Fibroblast of lung (primary cell): ENCODE results near the gene COL5A2. TPM values are rescaled to one million over a fixed set of nuclear protein-coding genes. Genes with fewer than 3 reads are reported as not detected.

Experiments used
- DNase-seq, 2 donors: peaks; one replicate each; pipeline versions ENCODE4 v3.0.0 to v3.0.0-alpha.2; 2010; ENCODE audit warnings: low read depth in 2 of 2
- H2AFZ ChIP-seq: 2 replicates; pipeline ENCODE4 v1.5.1; 2012; ENCODE audit warnings: low read length, control low read depth, inconsistent platforms
- H3K27ac ChIP-seq: 2 replicates; pipeline ENCODE4 v1.5.1; 2011; ENCODE audit warnings: low read length, control low read depth; ENCODE audit not compliant: insufficient read depth
- H3K27me3 ChIP-seq: 2 replicates; pipeline ENCODE4 v1.5.1; 2011; ENCODE audit warnings: mild to moderate bottlenecking, low read length; ENCODE audit not compliant: control insufficient read depth, insufficient read depth
- H3K36me3 ChIP-seq: 2 replicates; pipeline ENCODE4 v1.5.1; 2011; ENCODE audit warnings: low read length; ENCODE audit not compliant: control insufficient read depth, insufficient read depth
- H3K4me1 ChIP-seq: 2 replicates; pipeline ENCODE4 v1.5.1; 2011; ENCODE audit warnings: low read length; ENCODE audit not compliant: control insufficient read depth, insufficient read depth; ENCODE audit errors: extremely low read depth
- H3K4me2 ChIP-seq: 2 replicates; pipeline ENCODE4 v1.5.1; 2011; ENCODE audit warnings: low read length, control low read depth; ENCODE audit not compliant: insufficient read depth; ENCODE audit errors: extremely low read depth
- H3K4me3 ChIP-seq, 4 experiments: fragments of 200-600 bp in 1 of 4; sonication (generic) in 1 of 4; replicated peaks in 1 of 4; 2 replicates each; pipeline ENCODE4 v1.5.1; 2011 to 2016; ENCODE audit warnings: low read length in 4 of 4, low read depth in 3 of 4, mild to moderate bottlenecking in 3 of 4, control low read depth in 2 of 4, inconsistent platforms in 1 of 4, mixed read lengths in 1 of 4; ENCODE audit not compliant: insufficient read depth in 1 of 4; ENCODE audit errors: control extremely low read depth in 1 of 4
- H3K79me2 ChIP-seq: 2 replicates; pipeline ENCODE4 v1.5.1; 2012; ENCODE audit warnings: mild to moderate bottlenecking, low read length, inconsistent platforms; ENCODE audit not compliant: control insufficient read depth, insufficient read depth
- H3K9ac ChIP-seq: 2 replicates; pipeline ENCODE4 v1.5.1; 2011; ENCODE audit warnings: mild to moderate bottlenecking, low read length, control low read depth; ENCODE audit not compliant: insufficient read depth
- H3K9me3 ChIP-seq: 2 replicates; pipeline ENCODE4 v1.5.1; 2012; ENCODE audit warnings: low read depth, low read length; ENCODE audit not compliant: control insufficient read depth, insufficient read depth
- H4K20me1 ChIP-seq: 2 replicates; pipeline ENCODE4 v1.5.1; 2011; ENCODE audit warnings: low read length; ENCODE audit not compliant: control insufficient read depth, insufficient read depth; ENCODE audit errors: extremely low read depth
- CTCF ChIP-seq, 2 donors: IDR thresholded peaks in 1 of 2; conservative IDR thresholded peaks in 1 of 2; 1 replicate in 1 of 2; 2 replicates in 1 of 2; pipeline ENCODE4 v1.5.1; 2011 to 2012; ENCODE audit warnings: low read length in 2 of 2, control low read depth in 1 of 2, inconsistent platforms in 1 of 2, low read depth in 1 of 2, mild to moderate bottlenecking in 1 of 2
- EZH2 ChIP-seq: IDR thresholded peaks from 2 replicates; pipeline ENCODE4 v1.5.1; 2012; ENCODE audit warnings: low read length, control low read depth, mild to moderate bottlenecking; ENCODE audit errors: missing control alignments
- polyA plus RNA-seq, 2 donors: library from polyadenylated mRNA; depleted of rRNA in 1 of 2; stranded (reverse) in 1 of 2; unstranded in 1 of 2; fragments of >200 nt; gene quantifications; 2 replicates each; pipeline ENCODE4 v1.2.1, GENCODE V29; 2011 to 2012; ENCODE audit warnings: missing spikeins in 1 of 2
- total RNA-seq: library from RNA; depleted of rRNA; stranded (reverse); fragments of >200 nt; gene quantifications from 2 replicates; pipeline ENCODE4 v1.2.1, GENCODE V29; 2014

COL5A2 gene
- total and polyA plus RNA-seq, 2 donors (not counting 1 experiment from before 2014, with no cell fraction given), result 253 to 353 TPM

DNA sequence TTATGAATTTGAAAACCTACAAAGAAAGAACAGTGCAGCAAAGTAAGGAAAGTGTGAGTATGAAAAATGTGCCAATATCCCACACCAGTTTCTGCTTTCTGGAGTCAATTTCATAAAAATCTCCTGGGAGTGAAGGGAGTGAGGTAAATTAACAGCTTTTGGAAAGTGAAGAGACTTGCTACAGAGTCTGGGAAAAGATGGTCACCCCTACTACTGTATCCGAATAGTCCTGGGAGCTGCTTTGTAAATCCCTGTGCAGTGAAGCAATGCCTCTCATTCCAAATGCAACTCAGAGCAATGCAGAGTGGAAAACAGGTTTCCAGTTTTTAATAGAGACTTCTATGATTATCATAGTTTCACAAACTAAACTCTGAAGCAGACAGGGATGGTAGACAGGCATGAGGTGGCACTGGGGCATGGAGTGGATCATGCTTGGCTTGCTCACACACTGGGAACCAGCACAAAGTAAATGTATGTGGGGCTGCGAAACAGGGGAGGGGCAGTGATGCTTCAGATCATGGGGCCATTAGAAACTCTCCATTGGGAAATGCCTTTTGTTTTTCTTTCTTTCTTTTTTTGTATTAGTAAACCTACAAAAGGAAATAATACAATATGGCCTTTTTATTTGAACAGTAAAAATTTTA lies 10.6 kb downstream of the COL5A2 start:
- Histone ChIP-seq H4K20me1 (no peaks in the 10 kb centered on the region), H3K36me3 (no peaks in the 10 kb centered on the region), H2AFZ (no peak overlapping the region), H3K4me2 (no peak overlapping the region), H3K79me2 (peaks cover 92% of the 10 kb centered on the region), H3K4me1 (peaks cover 4% of the 10 kb centered on the region), H3K27ac (no peak overlapping the region), H3K9ac (no peak overlapping the region), H3K9me3 (no peaks in the 10 kb centered on the region), H3K27me3 (no peaks in the 10 kb centered on the region), H3K4me3 (no peak overlapping the region)
- TF ChIP-seq CTCF (conservative IDR thresholded peaks at IDR 0.05 in 1 of 2, IDR thresholded peaks at IDR 0.05 in 1 of 2; ENCODE audit: low read depth in 1 of 2, low read length in 2 of 2) (no peak), EZH2 (no peak)
- DNase-seq, result no peak

GRCh38 chr2:189165656-189166380 lies 13.7 kb downstream of the COL5A2 start:
- no peaks in the 10 kb centered on the region for H3K9me3 ChIP-seq
- peak overlapping the region; percentile 9 for H3K4me2 ChIP-seq
- no peaks in the 10 kb centered on the region for H3K36me3 ChIP-seq
- H3K27ac ChIP-seq, result peak overlapping the region; percentile 9
- H2AFZ ChIP-seq, result no peak overlapping the region
- H3K4me1 ChIP-seq, result peaks cover 6% of the 10 kb centered on the region
- H3K9ac ChIP-seq, result no peak overlapping the region
- no peak for TF ChIP-seq CTCF (conservative IDR thresholded peaks at IDR 0.05 in 1 of 2, IDR thresholded peaks at IDR 0.05 in 1 of 2; ENCODE audit: low read depth in 1 of 2, low read length in 2 of 2)
- TF ChIP-seq EZH2, result no peak
- H3K27me3 ChIP-seq, result no peaks in the 10 kb centered on the region
- peaks cover 91% of the 10 kb centered on the region for H3K79me2 ChIP-seq
- H4K20me1 ChIP-seq, result no peaks in the 10 kb centered on the region
- peak in 1 of 2 donors; percentile 32 for DNase-seq
- H3K4me3 ChIP-seq, result no peak overlapping the region

GRCh38 chr2:189164746-189165145 lies 14.8 kb downstream of the COL5A2 start:
- H3K4me3 ChIP-seq, result no peak overlapping the region
- no peaks in the 10 kb centered on the region for H3K36me3 ChIP-seq
- TF ChIP-seq CTCF (conservative IDR thresholded peaks at IDR 0.05 in 1 of 2, IDR thresholded peaks at IDR 0.05 in 1 of 2; ENCODE audit: low read depth in 1 of 2, low read length in 2 of 2) (no peak), EZH2 (no peak)
- no peaks in the 10 kb centered on the region for H3K9me3 ChIP-seq
- peaks cover 90% of the 10 kb centered on the region for H3K79me2 ChIP-seq
- peak overlapping the region; percentile 40 for H3K4me2 ChIP-seq
- H3K27ac ChIP-seq, result peak overlapping the region; percentile 29
- no peaks in the 10 kb centered on the region for H3K27me3 ChIP-seq
- no peak overlapping the region for H3K9ac ChIP-seq
- peak; percentile 54 to 89 for DNase-seq
- H4K20me1 ChIP-seq, result no peaks in the 10 kb centered on the region
- H2AFZ ChIP-seq, result no peak overlapping the region
- H3K4me1 ChIP-seq, result peaks cover 6% of the 10 kb centered on the region
